ENCODE measurements around the gene RAB37.
A peak's percentile ranks its signal among the peaks of the same experiment; 100 is the strongest.

The RAB37 gene

DNA sequence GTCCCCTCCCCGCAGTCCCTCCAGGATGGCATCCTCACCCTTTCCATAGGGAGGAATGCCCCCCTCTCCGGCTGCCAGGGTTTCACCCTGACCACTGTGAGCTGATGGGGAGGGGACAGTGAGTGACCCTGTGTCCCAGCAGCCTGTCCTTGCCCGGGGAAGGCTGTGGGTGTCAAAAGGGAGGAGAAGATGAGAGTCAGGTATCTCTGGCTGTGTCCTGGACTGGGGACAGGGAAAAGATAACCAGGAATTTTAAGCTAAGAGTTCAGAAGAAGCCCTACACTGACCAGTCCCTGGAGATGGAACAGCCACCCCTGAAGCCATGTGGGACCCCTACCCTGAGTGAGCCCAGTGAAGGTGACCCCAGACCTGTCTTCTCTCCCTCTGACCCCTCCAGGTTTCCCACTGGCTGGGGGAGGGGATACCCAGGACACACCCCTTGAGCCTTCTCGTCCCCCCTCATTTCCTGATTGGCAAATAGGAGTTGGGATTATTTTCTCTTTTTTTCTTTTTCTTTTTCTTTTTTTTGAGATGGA lies 27.8 kb downstream of the RAB37 start:
- no peak for DNase-seq

DNA sequence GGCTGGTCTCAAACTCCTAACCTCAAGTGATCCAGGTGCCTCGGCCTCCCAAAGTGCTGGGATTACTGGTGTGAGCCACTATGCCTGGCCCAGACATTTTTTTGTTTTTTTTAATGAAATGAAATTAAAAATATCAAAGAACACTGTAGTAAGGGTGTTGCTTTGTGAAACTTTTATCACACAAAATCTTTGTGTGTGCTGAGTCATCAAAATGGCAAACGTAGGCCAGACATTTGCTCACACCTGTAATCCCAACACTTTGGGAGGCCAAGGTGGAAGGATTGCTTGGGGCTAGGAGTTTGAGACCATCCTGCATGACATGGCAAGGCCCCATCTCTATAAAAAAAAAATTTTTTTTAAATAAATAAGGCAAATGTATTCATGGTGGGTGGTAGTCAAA lies 29.4 kb downstream of the RAB37 start:
- DNase-seq: no peak

DNA sequence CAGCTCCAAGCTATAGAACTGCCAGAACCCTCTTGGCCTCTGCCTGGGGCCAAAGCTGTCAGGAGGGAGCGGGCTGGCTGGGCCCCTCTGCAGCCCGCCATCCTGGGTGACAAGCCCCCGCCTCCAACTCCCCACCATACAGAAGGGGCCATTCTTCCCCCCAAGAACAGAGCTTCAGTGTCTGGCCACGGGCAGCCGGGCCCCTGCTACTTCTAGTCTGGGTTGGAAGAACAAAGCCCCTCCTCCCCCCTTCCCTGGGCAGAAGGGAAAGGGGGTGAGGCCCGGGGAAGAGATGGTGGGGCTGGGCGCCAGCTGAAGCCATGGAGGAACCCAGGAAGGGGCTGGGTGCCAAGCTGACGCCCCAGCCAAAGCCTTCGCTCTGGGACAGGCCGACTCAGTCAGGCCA lies 30.1 kb downstream of the RAB37 start:
- no peak for DNase-seq

DNA sequence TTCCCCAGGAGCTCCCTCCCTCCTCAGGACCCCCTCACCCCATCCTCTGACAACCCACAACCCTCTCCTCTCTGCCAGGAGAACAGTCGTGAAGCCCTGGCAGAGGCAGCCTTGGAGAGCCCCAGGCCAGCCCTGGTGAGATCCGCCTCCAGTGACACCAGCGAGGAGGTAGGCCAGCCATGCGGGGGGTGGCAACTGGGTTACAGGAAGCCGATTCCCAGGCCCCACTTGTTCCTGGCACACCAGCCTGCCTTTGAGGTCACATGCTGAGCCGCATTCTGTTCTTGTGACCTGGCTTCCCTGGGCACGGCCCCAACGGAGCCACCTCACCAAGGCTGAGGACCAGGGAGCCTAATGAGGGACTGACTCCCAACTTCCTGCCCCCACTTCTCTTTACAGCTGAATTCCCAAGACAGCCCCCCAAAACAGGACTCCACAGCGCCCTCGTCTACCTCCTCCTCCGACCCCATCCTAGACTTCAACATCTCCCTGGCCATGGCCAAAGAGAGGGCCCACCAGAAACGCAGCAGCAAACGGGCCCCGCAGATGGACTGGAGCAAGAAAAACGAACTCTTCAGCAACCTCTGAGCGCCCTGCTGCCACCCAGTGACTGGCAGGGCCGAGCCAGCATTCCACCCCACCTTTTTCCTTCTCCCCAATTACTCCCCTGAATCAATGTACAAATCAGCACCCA lies 31.2 kb downstream of the RAB37 start:
- no peak for DNase-seq

DNA sequence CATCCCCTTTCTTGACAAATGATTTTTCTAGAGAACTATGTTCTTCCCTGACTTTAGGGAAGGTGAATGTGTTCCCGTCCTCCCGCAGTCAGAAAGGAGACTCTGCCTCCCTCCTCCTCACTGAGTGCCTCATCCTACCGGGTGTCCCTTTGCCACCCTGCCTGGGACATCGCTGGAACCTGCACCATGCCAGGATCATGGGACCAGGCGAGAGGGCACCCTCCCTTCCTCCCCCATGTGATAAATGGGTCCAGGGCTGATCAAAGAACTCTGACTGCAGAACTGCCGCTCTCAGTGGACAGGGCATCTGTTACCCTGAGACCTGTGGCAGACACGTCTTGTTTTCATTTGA lies 31.7 kb downstream of the RAB37 start:
- no peak for DNase-seq

DNA sequence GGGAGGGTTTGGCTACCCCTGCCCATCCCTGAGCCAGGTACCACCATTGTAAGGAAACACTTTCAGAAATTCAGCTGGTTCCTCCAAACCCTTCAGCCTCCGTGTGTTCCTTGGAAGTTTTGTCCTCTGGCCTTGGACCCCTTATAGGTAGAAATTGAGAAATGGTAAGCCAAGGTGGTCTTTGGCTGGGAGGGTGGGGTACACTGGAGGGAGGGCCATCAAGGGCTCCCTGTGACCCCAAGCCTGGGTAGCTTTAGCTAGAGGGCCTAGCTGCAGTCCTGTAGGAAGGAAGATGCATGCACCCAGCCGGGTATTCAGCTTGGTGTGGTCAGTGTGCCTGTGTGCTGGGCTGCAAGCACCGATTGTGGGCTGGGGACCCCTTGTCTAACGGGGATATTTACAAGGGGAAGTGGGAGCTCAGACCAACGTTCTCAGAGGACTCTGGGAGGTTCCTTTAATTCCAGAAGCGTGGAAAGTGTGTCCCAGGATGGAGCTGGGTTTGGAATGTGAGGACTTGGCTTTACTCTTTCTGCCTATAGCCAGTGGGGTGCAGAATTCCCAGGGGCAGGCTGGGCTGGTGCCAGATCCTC lies 32.3 kb downstream of the RAB37 start:
- DNase-seq: no peak

DNA sequence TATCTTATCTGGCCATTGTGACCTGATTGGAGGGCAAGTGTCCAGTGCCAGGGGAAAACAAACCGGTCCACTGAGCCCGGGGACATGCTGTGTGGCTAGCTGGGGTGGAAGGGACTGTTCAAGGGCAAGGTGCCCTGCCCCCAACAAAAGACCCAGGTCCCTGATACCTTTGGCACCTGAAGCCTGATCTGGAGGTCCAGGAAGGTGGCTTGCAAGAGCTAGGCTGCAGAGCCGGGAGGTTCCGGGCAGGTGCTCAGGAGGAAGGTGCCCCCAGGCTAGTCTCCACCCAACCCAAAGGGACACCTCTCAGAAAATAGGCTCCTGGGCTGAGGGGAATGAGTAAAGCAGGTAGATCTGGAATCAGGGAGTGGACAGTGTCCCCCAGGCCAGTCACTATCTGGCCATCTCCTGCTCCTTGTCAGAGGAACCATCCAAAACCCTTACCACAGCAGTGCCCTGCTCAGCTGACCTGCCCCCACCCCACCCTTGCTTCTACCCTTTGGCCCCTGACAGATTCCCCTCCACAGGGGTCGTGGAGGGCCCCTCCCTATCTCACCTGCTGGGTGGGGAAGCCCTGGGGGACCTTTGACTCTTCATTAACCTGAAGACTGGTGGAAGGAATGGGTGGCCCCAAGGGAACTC lies 32.9 kb downstream of the RAB37 start:
- DNase-seq: no peak

DNA sequence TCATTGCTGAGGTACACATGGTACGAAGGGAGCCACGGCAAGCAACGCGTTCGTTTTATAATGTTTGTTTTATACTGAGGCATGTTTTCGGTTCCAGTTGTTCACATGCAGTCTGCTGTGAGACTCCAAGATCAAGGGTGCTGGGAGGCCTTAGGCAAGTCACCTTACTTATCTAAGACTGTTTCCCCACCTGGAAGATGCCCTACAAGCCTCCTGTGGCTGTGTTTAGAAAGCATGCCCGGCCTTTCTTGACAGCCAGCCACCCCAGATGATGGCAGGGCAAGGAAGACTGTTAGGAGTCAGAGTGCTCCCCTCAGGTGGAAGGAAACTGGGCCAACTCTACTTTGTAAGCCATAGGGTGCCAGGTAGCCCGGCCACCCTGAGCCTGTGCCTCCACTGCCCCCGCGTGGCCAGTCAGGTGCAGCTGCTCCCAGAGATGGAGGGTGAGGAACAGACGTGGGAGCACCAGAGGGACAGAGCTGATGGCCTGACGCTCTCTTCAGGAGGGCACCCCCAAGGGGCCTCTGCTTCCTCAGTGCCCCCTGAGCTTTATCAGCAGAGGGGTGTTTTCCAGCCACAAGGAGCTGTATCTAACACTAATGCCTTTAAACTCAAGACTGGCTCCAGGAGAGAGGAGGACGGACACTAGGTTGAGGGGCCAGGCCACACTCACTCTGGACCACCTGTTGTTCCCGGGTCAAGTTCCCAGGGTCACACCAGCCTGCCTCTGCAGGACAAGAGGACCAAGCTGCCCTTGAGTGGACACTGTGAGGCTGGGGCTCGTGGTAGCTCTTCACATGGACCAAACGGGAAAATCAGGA lies 33.7 kb downstream of the RAB37 start:
- DNase-seq: peak; percentile 51

DNA sequence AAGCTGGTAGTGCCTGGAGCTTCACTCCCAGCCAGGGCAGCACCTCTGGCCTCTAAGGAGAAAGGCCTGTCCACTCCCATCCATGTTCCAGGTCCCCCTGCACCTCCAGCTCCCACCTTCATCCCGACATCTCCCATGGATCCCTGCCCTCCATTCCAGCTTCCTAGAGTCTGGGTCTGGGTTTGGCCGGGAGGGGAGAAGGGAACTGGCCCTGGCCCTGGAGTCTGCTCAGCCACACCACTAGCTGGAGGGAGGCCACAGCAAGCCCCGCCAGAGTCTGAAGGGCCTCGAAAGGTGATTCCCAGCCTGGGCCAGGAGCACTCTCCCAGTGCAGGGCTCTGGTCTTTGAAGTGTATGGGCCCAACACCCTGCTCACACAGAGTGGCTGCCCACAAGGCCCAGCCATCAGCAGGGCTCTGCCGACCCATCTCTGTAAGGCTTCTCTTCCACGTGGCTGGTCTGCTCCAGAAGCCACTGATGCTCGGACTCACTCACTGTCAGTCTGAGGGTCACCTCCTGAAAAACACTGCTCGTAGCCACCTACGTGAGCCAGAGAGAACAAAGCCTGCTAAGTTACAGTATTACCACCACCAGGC lies 34.4 kb downstream of the RAB37 start:
- no peak for DNase-seq

DNA sequence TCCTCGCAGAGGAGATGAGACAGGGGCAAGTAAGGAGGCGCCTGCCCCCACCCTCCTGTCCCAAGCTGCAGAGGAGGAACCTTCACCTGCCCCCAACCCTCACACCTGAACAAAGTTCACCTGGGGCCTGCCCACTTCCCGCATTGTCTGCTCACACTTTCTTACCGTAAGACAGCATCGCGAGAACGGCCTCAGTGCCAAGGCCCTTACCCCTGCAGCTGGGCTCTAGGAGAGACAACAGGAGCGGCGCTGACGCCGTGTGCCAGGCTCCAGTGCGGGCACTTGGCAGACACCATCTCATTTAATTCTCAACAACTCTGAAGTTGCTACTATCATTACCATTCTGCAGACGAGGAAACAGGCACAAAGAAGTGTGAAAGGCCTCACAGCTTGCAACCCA lies 35.0 kb downstream of the RAB37 start:
- no peak for DNase-seq

DNA sequence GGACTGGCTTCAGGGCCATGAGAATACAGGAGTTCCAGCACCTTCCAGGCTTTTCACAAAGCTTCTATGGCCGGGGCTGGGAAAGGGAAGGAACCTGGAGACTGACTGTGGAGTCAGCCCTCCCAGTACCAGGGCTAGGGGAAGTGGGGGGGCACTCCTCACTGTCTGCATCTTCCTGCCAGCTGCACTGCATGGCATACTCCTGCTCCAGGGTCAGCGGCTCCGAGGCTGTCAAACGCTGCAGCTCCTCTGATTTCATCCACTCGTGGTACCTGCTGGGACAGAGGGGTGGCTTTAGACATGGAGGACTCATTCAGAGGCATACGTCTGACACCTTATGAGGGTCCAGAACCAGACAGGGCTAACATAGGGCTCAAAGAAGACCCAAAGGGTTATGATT lies 36.4 kb downstream of the RAB37 start:
- DNase-seq: no peak

DNA sequence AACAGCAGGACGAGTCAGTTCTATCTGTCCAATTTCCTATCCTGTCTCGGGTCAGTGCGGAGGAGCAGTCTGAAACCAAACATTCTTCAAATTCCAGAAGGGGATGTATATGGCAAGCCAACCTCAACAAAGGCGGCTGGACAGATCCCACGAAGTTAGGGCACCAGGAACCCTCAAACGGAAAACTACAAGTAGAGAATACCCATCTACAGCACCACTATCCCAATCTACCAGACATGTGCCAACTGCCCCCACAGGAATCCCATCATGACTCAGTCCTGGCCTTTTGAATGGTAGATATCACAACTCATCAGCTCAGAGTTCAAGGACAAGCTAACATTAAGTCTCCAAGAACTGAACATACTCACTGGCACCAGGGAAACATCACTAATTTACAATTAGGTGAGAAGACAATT lies 36.8 kb downstream of the RAB37 start:
- no peak for DNase-seq

DNA sequence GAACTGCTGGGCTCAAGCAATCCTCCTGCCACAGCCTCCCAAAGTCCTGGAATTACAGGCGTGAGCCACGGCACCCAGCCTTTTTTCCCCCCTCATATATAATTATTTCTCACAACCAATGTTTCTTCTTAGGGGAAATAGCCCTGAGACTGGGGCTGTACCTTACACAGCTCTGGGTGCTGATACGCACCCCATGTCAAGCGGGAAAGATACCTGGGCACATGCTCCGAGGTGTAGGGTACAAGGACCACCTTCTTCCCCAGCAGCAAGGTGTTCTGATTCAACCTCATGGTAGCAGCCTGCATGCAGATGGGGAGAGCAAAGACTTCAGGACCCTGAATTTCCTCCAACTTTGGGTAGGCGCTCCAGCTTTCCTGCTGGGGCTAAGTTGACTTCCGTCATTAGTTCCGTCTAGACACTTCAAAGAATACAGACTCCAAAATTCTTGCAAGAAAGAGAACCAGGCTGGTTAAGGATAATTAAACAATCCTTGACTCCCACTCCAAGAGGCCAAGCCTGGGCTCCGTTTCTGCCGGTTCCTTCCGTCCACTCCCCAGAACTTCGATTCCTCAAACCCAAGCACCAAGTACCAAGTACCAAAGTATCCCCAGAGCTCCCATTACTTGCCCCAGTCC lies 38.5 kb downstream of the RAB37 start:
- no peak for DNase-seq

DNA sequence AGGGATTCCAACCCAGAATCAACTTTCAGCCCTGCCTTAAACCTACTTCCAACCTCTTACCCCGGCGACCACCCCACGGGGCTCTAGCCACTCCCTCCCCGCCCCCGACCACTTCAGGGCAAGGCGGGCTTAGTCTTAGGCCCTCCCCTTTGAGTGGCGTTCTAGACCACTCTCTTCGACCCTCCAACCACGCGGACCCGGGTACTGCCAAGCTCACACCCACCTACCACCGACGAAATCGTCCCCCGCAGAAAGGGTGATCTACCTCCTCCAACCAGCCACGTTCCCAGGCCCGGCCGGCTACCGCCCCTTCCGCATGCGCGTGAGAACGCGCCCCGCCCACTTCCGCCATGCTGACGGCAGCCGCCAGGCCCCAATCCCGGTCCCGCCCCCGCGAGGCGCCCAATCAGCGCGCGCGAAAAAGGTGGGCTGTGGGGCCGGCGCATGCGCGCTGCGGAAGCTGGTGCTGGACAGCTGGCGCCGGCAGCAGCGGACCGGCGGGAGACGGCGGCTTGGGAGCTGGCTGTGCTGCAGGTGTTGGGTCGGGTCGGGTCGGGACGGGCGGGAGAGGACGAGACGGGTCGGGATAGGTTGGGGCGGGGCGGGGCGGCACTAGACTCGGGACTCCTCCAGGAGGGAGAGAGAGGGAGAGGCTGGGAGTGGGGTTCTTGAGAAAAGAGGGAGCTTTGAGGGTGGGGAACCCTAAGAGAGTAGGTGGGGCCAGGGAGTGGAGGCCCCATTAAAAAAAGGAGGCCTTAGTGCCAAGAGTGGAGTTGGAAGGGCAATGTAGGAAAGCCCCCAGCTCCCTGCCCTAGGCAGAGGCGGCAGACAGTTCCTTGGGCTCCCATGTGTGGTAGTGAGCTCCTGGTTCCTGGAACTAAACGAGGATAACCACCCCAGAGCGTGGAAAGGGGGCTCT lies 39.2 kb downstream of the RAB37 start, which contains the start of gene NAT9:
NAT9 (minus strand) TSS at position 302 of the 919 bp plus-strand sequence. CDS start 647 bp downstream, outside the sequence.
- DNase-seq: peak; percentile 98

DNA sequence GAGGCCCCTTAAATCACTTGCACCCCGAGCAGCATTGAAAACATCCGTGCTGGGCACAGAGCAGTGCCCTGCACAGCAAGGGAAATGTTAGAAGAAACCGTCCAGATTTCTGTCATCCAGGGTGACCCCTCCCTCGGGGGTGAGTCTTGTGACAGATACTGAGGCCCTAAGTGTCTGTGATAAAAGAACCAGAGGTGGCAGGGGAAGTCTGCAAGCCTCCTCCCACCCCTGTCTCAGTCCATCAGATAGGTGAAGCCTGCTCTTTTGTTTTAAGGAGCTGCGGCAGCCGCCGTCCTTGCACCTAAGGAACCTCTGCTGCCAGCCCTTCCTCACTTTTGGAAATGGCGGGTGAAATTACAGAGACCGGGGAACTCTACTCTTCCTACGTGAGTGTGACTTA lies 39.9 kb downstream of the RAB37 start:
- no peak for DNase-seq

DNA sequence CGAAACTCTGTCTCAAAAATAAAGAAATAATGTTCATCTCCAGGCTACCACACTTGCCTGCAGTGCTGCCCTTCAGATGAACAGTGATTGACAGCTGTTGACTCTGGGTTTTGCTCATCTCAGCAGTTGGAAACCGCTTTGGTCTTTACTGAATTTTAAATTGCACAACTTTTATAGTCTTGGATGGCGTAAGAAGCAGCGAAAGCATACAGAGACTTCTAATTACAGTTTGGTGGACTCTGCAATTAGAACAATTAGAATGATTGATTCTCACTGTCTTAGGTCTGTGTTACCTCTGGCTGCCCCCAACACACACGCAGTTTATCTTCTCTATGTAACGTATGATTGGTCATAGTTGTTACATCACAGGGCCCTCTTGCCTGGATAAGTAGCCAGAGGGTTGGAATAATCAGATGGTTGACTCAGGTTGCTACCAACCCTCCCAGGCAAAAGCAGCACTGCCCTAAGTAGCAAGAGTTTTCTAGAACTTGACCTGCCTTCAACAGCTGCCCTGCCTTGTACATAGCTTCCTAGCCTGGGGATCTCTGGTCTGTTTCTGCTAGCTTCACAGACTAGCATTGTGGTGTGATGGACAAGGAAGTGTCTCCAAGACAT lies 41.0 kb downstream of the RAB37 start:
- DNase-seq: no peak

DNA sequence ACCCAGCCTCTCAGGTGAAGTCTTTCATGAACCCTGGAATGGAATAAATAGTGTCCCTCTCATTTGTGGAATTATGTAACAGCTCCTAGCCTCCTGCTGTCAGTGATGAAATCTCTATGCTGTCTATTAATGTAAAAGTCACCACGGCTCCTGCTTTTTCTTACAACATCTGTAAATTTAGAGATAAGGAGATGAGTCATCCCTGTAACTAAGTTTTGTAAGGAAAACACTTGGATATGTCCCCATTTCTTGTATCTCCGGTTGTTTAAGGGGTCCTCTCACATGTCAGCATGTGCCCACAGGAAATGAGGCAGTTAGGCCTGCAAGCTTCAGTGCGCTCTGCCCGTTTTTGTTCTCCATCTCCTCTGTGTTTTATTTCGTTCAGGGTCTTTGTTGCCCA lies 41.9 kb downstream of the RAB37 start:
- no peak for DNase-seq

DNA sequence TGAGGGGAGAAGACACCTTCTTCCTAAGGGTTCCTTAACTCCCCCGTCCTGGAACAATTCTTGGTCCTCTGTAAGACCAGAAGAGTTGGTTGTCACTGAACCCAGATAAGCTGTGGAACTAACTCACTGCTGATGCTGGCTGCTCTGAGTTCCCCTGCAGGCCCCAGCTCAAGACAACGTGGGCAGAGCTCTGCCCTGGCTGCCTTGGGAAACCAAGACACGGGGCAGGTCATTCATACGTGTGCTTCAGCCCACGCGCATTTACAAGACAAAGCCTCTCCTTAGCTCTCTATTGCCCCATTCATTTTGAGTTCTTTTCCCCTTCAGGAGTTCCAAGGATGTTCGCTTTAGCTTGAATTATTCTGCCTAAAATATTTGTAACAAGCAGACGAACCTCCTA lies 42.4 kb downstream of the RAB37 start:
- DNase-seq: no peak

DNA sequence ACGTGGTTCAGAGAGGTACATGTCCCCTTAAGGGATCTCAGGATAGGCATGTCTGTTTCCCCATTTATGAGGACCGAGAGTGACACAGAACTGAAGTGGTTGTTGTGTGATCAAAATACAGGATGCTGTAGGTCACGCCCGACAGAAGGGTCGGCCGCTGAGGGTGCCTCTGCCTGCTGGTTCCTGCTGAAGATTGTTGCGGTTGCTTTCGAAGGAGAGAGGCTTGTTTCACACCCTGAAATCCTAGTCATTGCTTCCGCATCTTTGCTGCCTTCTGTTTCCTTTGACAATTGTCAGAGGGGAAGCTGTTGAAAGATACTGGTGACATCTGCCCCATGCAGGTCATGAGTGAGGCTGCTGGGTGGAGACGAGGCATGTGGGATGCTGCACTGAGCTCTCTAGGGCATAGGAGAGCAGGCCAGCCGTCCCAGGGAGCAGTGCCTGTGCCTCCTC lies 42.9 kb downstream of the RAB37 start:
- DNase-seq: no peak

DNA sequence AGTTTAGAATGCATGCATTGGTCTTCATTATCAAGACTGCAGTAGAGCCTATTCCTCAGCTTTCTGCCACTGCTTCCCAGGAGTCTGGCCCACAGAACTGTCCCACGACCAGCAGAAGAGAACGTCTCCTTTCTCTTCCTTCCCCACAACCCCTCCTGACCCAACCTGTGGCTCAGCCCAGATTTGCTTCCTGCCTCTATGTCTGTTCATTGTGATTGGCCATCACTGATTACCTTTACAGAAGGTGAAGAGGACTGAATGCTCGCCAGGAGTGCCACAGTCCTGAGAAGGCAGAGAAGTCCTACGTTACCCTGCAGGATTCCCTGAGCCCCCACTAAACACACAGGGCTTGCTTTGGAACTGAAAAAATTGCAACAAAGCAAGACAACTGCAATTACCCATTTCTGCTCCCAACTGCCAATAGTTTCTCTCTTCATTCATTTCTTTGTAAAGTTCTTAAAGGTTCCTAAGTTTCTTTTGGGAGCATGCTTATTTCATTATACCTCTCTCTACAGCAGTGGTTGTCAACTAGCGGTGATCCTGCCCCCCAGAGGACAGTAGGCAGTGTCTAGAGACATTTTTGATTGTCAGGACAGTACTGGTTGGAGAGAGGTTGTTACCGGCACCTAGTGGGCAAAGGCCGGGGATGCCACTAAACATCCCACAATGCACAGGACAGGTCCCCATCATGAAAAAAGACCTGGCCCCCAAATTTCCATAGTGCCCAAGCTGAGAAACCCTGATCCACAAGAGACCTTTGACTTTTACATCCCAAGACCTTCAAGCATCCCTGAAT lies 43.6 kb downstream of the RAB37 start:
- DNase-seq: no peak

Measured in NCI-H345 (cell line).